Caco-2 (cell line): ENCODE data around the gene LIMS1. TPM values are rescaled to one million over a fixed set of nuclear protein-coding genes. Genes with fewer than 3 reads are reported as not detected.
A peak's percentile ranks its signal among the peaks of the same experiment; 100 is the strongest.
"Not testable (repeated sequence)": the region's sequence is repeated elsewhere in the genome, so short reads cannot be mapped to it uniquely, and the experiment has no call there.

Source experiments
- BruUV-seq: library from RNA; stranded (reverse); fragments of 400-500 nt; replicated peaks from 2 replicates; lab custom pipeline; 2021; lab: Mats Ljungman, UMichigan
- CTCF ChIA-PET: fragments of 300-600 bp; sonication (Branson Sonifier 250); formaldehyde crosslinking; loops from one replicate; lab custom pipeline; 2022; ENCODE audit warnings: antibody characterized with exemption; lab: Charles Lee
- POLR2A ChIA-PET: fragments of 300-600 bp; sonication (Branson Sonifier 250); formaldehyde crosslinking; loops from one replicate; lab custom pipeline; 2022; ENCODE audit warnings: antibody characterized with exemption; lab: Charles Lee
- DNase-seq, 2 experiments: peaks; one replicate each; pipeline versions ENCODE4 v3.0.0 to v3.0.0-alpha.2; 2020 to 2022
- H3K27me3 ChIP-seq: replicated peaks from 2 replicates; pipeline ENCODE4 v1.6.0; 2011; ENCODE audit warnings: low read length; ENCODE audit not compliant: control insufficient read depth, insufficient read depth
- H3K36me3 ChIP-seq: 2 replicates; pipeline ENCODE4 v1.5.1; 2011; ENCODE audit warnings: low read length; ENCODE audit not compliant: control insufficient read depth, insufficient read depth
- H3K4me1 ChIP-seq: fragments of 250-450 bp; sonication (Bioruptor Pico); 2 replicates; pipeline ENCODE4 v1.5.1; 2020; ENCODE audit warnings: mild to moderate bottlenecking
- H3K4me3 ChIP-seq: 2 replicates; pipeline ENCODE4 v1.5.1; 2011; ENCODE audit warnings: low read depth, mild to moderate bottlenecking, control low read depth, low read length
- H3K9me3 ChIP-seq: fragments of 250-450 bp; sonication (Bioruptor Pico); 2 replicates; pipeline ENCODE4 v1.5.1; 2020; ENCODE audit warnings: mild to moderate bottlenecking, moderate library complexity
- H3K27ac Mint-ChIP-seq: one replicate; pipeline ENCODE4 v1.8.0; 2022; ENCODE audit warnings: mixed read lengths; ENCODE audit not compliant: unreplicated experiment
- H3K27me3 Mint-ChIP-seq: one replicate; pipeline ENCODE4 v1.8.0; 2022; ENCODE audit warnings: mixed read lengths; ENCODE audit not compliant: insufficient read depth, unreplicated experiment
- H3K36me3 Mint-ChIP-seq: one replicate; pipeline ENCODE4 v1.8.0; 2022; ENCODE audit warnings: mild to moderate bottlenecking, mixed read lengths; ENCODE audit not compliant: insufficient read depth, unreplicated experiment
- H3K4me1 Mint-ChIP-seq: one replicate; pipeline ENCODE4 v1.8.0; 2022; ENCODE audit warnings: low read depth, mixed read lengths; ENCODE audit not compliant: unreplicated experiment
- H3K4me3 Mint-ChIP-seq: one replicate; pipeline ENCODE4 v1.8.0; 2022; ENCODE audit warnings: mild to moderate bottlenecking, moderate library complexity, mixed read lengths; ENCODE audit not compliant: unreplicated experiment
- H3K9me3 Mint-ChIP-seq: one replicate; pipeline ENCODE4 v1.8.0; 2022; ENCODE audit warnings: mixed read lengths; ENCODE audit not compliant: unreplicated experiment
- CTCF ChIP-seq, 2 experiments: fragments of 200-600 bp in 1 of 2; IDR thresholded peaks; 1 replicate in 1 of 2; 2 replicates in 1 of 2; pipeline versions ENCODE4 v1.5.1 to v1.8.0; 2011 to 2022; ENCODE audit warnings: antibody characterized with exemption in 1 of 2, control low read depth in 1 of 2, inconsistent platforms in 1 of 2, low read depth in 1 of 2, low read length in 1 of 2, mild to moderate bottlenecking in 1 of 2, moderate library complexity in 1 of 2; ENCODE audit not compliant: insufficient read depth in 1 of 2, severe bottlenecking in 1 of 2, unreplicated experiment in 1 of 2
- intact Hi-C: fragments of 100-400 bp; cut with micrococcal nuclease; formaldehyde crosslinking; loops from one replicate; pipeline ENCODE4 v1.10.0; 2022; ENCODE audit not compliant: unreplicated experiment
- total RNA-seq: library from RNA; stranded (reverse); gene quantifications from 2 replicates; pipeline ENCODE4 v1.2.3, GENCODE V29; 2022

Gene LIMS1
- total RNA-seq, 1 experiment from 2014 or later, result 75.2 TPM

DNA sequence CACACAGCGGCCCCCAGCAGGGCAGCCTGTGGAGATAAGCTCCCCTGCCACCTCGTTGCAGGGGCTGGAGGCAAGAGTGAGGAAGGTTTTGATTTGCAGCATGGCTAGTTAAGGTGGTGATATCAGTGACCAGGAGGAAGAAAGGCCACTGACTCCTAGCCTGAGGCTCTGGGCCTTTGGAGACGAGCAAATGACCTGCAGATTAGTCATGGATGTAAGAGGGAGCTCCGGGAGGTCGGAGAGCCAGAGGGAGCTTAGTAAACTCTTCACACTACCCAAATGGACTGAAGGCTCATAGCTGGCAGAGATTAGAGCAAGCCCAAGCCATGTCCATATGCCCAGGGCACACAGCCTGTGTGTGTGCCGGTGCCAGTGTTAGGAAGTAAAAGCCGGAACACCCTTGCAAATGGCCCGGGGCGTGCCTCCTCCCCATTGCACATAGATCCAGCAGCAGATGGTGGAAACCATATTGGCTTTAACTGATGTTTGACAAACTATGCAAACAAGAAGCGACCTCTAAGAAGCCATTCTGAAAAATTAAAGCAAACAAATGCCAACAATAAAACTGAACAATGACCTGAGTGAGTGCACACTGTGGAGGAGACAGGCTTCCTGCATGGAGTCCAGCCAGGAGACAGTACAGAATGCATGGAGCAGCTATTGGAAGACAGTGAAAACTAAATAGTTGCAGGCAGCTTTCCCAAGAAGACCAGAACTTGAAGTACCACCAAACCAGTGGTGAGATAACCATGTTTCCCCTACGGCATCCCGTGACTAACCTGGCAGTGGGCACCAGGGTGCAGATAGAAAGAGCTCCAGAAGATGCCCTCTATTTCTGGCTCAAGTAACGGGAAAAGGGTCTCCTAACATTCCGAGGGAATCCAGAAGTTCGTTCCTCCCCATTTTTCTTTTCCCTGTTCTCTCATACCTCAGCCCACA is 154.8 kb downstream of the LIMS1 start:
- CTCF ChIA-PET, BruUV-seq, H3K9me3 Mint-ChIP-seq, POLR2A ChIA-PET, H3K4me1 ChIP-seq, H3K36me3 Mint-ChIP-seq, H3K36me3 ChIP-seq, H3K4me1 Mint-ChIP-seq, H3K27ac Mint-ChIP-seq, H3K27me3 Mint-ChIP-seq, H3K9me3 ChIP-seq, DNase-seq, intact Hi-C loops, H3K27me3 ChIP-seq, H3K4me3 Mint-ChIP-seq, H3K4me3 ChIP-seq: not testable (repeated sequence)

DNA sequence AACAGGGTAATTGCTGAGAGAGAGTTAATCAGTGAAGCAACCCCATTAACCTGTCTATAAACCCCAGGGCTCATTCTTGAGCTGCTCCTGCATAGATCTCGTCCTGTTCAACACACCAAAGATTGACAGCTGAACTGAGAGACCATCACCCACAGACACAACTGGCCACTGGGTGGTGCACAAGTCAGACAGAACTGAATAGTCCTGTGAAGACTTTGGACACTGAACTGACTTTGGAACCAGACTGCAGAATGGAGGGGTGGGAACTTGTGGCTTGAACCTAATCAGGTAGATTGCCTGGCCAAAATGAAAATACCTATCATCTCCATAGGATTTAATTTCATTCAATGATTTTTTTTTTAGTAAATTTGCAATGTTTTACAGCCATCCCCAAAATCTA is 155.7 kb downstream of the LIMS1 start:
- H3K27me3 ChIP-seq, H3K9me3 Mint-ChIP-seq, CTCF ChIA-PET, BruUV-seq, H3K4me1 ChIP-seq, intact Hi-C loops, H3K36me3 ChIP-seq, H3K4me1 Mint-ChIP-seq, H3K9me3 ChIP-seq, H3K4me3 ChIP-seq, H3K4me3 Mint-ChIP-seq, H3K27ac Mint-ChIP-seq, H3K27me3 Mint-ChIP-seq, H3K36me3 Mint-ChIP-seq, POLR2A ChIA-PET: not testable (repeated sequence)
- peak in 1 of 2 experiments; percentile 17 for DNase-seq

- Mint-ChIP-seq H3K4me1 (no peaks in the 10 kb centered on the region), H3K9me3 (no peaks in the 10 kb centered on the region), H3K4me3 (no peak overlapping the region), H3K27ac (no peak overlapping the region), H3K36me3 (peaks cover 5% of the 10 kb centered on the region), H3K27me3 (no peaks in the 10 kb centered on the region)
- no peak for TF ChIP-seq CTCF (IDR thresholded peaks at IDR 0.05; ENCODE audit: insufficient read depth in 1 of 2, low read depth in 1 of 2, low read length in 1 of 2, severe bottlenecking in 1 of 2, unreplicated experiment in 1 of 2)
- POLR2A ChIA-PET, result no interaction called here
- CTCF ChIA-PET, result no interaction called here
- Histone ChIP-seq H3K4me1 (no peaks in the 10 kb centered on the region), H3K36me3 (no peaks in the 10 kb centered on the region), H3K27me3 (no peaks in the 10 kb centered on the region), H3K9me3 (no peaks in the 10 kb centered on the region), H3K4me3 (no peak overlapping the region)
- DNase-seq, result no peak
- BruUV-seq, result no TSS peak
- intact Hi-C loops, result no loop called here
Measured at GRCh38 chr2:108691447-108691846, 157.2 kb downstream of the LIMS1 start.

- ChIA-PET CTCF (no interaction called here), POLR2A (no interaction called here)
Measured at GRCh38 chr2:108701208-108701607, 166.9 kb downstream of the LIMS1 start.

More at GRCh38 chr2:108701208-108701607, 166.9 kb downstream of the LIMS1 start:
- no peak for DNase-seq
- no peaks in the 10 kb centered on the region; the same call in 1 of the 2 replicates for H3K9me3 ChIP-seq
- no peaks in the 10 kb centered on the region for H3K27me3 Mint-ChIP-seq
- no peak for TF ChIP-seq CTCF (IDR thresholded peaks at IDR 0.05; ENCODE audit: insufficient read depth in 1 of 2, low read depth in 1 of 2, low read length in 1 of 2, severe bottlenecking in 1 of 2, unreplicated experiment in 1 of 2)
- no peaks in the 10 kb centered on the region for H3K27me3 ChIP-seq
- no peak overlapping the region for H3K4me3 ChIP-seq
- no peaks in the 10 kb centered on the region for H3K4me1 Mint-ChIP-seq
- no peak overlapping the region for H3K27ac Mint-ChIP-seq
- H3K36me3 Mint-ChIP-seq, result peaks cover 4% of the 10 kb centered on the region
- H3K9me3 Mint-ChIP-seq, result no peaks in the 10 kb centered on the region
- no TSS peak for BruUV-seq
- intact Hi-C loops, result no loop called here
- no peaks in the 10 kb centered on the region for H3K4me1 ChIP-seq
- H3K4me3 Mint-ChIP-seq, result no peak overlapping the region
- no peaks in the 10 kb centered on the region for H3K36me3 ChIP-seq
